NCI-H128 (cell line): ENCODE results near the gene KCNQ2.

Experiments used
- DNase-seq: peaks from one replicate; lab custom pipeline; 2025; ENCODE audit not compliant: unreplicated experiment; lab: John Stamatoyannopoulos, UW

The KCNQ2 gene

GRCh38 chr20:63455568-63455859, 16.9 kb downstream of the KCNQ2 start:
- DNase-seq = no peak

- DNase-seq = no peak
These were observed 17.5 kb downstream of the KCNQ2 start for GRCh38 chr20:63454731-63455567.

- DNase-seq = no peak
These were observed 19.5 kb downstream of the KCNQ2 start for GRCh38 chr20:63452821-63453523.

GRCh38 chr20:63452341-63452740, 20.1 kb downstream of the KCNQ2 start:
- no peak for DNase-seq

- DNase-seq = no peak
These were observed 20.6 kb downstream of the KCNQ2 start for GRCh38 chr20:63451821-63452220.

- DNase-seq = no peak
These were observed 22.4 kb downstream of the KCNQ2 start for GRCh38 chr20:63449796-63450730.

GRCh38 chr20:63449025-63449424, 23.4 kb downstream of the KCNQ2 start:
- DNase-seq = no peak

GRCh38 chr20:63448031-63448430, 24.4 kb downstream of the KCNQ2 start:
- no peak for DNase-seq

- no peak for DNase-seq
These were observed 25.1 kb downstream of the KCNQ2 start for GRCh38 chr20:63447320-63447719.

- no peak for DNase-seq
These were observed 26.0 kb downstream of the KCNQ2 start for GRCh38 chr20:63446216-63447024.

- no peak for DNase-seq
These were observed 27.2 kb downstream of the KCNQ2 start for GRCh38 chr20:63445075-63445734.

GRCh38 chr20:63444548-63444947, 27.9 kb downstream of the KCNQ2 start:
- DNase-seq = no peak

GRCh38 chr20:63443606-63444395, 28.7 kb downstream of the KCNQ2 start:
- no peak for DNase-seq

GRCh38 chr20:63442100-63442493, 30.4 kb downstream of the KCNQ2 start:
- no peak for DNase-seq

- no peak for DNase-seq
These were observed 31.0 kb downstream of the KCNQ2 start for GRCh38 chr20:63441136-63442099.

GRCh38 chr20:63440366-63440955, 32.0 kb downstream of the KCNQ2 start:
- DNase-seq = no peak

- DNase-seq = no peak
These were observed 32.6 kb downstream of the KCNQ2 start for GRCh38 chr20:63439866-63440265.

GRCh38 chr20:63438121-63438520, 34.3 kb downstream of the KCNQ2 start:
- DNase-seq = no peak
